Measurements from ENCODE around the gene LZTS2.
A peak's percentile ranks its signal among the peaks of the same experiment; 100 is the strongest.
"Not testable (repeated sequence)": the region's sequence is repeated elsewhere in the genome, so short reads cannot be mapped to it uniquely, and the experiment has no call there.

The LZTS2 gene

GRCh38 chr10:100999742-101000126 lies at the start of gene LZTS2:
TSS of gene LZTS2 (plus strand) at chr10:100999808. CDS start at chr10:101002539, 2,731 bp downstream.
- no peak for DNase-seq

GRCh38 chr10:100960251-100960650 lies 39.4 kb upstream of the LZTS2 start:
- peak; percentile 54 to 58 for DNase-seq

- no peak for DNase-seq
Measured at GRCh38 chr10:100962351-100963080, 37.1 kb upstream of the LZTS2 start.

- DNase-seq, result no peak
Measured at GRCh38 chr10:100963826-100964225, 35.8 kb upstream of the LZTS2 start.

- DNase-seq, result no peak
Measured at GRCh38 chr10:100965820-100966219, 33.8 kb upstream of the LZTS2 start.

GRCh38 chr10:100966887-100967286 lies 32.7 kb upstream of the LZTS2 start:
- DNase-seq, result no peak

- no peak for DNase-seq
Measured at GRCh38 chr10:100967332-100967731, 32.3 kb upstream of the LZTS2 start.

GRCh38 chr10:100968062-100968736 lies 31.4 kb upstream of the LZTS2 start:
- DNase-seq, result no peak

GRCh38 chr10:100968863-100969186 lies 30.8 kb upstream of the LZTS2 start:
- DNase-seq, result no peak

GRCh38 chr10:100969187-100970075 lies 30.2 kb upstream of the LZTS2 start, which contains the start of gene SEMA4G:
TSS of gene SEMA4G (plus strand) at chr10:100969504. CDS start at chr10:100972913, 3,409 bp downstream.
- DNase-seq, result peak in 1 of 2 donors; percentile 27

GRCh38 chr10:100970076-100970913 lies 29.3 kb upstream of the LZTS2 start:
- no peak for DNase-seq

GRCh38 chr10:100970914-100971811 lies 28.4 kb upstream of the LZTS2 start:
- no peak for DNase-seq

GRCh38 chr10:100972115-100972903 lies 27.3 kb upstream of the LZTS2 start:
- DNase-seq, result no peak

GRCh38 chr10:100972904-100973535 lies 26.6 kb upstream of the LZTS2 start:
- no peak for DNase-seq

GRCh38 chr10:100975397-100975796 lies 24.2 kb upstream of the LZTS2 start:
- DNase-seq, result not testable (repeated sequence)

- DNase-seq, result no peak
Measured at GRCh38 chr10:100976906-100977305, 22.7 kb upstream of the LZTS2 start.

GRCh38 chr10:100977436-100977835 lies 22.2 kb upstream of the LZTS2 start:
- no peak for DNase-seq

GRCh38 chr10:100978121-100978900 lies 21.3 kb upstream of the LZTS2 start:
- no peak for DNase-seq

- no peak for DNase-seq
Measured at GRCh38 chr10:100978901-100979195, 20.8 kb upstream of the LZTS2 start.
